NCI-H82 treated with DMSO at 0.1 percent for 48 hours (cell line): Measurements from ENCODE around the gene SFPQ.
"Not testable (repeated sequence)": the region's sequence is repeated elsewhere in the genome, so short reads cannot be mapped to it uniquely, and the experiment has no call there.

Experiments
- DNase-seq: peaks from one replicate; lab custom pipeline; 2025; ENCODE audit not compliant: unreplicated experiment; lab: John Stamatoyannopoulos, UW

Gene SFPQ

DNA sequence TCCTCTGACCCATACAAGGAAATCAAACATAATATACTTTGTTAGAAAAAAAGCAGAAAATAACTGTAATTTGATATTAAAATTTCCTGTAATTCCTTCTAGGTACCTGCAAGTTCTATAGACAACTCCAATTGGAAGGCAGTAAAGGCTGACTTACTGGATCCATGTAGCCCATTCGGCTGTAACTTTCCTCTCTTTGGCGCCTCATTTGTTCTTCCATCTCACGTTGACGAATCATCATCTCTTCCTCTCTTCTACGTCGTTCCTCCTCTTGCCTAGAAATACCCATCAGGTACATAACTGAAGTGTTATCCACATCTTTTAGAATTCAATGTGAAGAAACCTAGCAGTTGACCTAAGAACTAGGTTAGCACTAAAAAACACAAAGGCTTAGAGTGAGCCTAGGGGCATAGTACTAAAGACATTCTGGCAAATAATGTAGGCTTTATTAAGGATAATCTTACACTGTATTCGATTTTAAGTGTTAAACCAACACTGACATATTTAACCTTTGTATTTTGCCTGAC is 5.1 kb downstream of the SFPQ start:
- no peak for DNase-seq

DNA sequence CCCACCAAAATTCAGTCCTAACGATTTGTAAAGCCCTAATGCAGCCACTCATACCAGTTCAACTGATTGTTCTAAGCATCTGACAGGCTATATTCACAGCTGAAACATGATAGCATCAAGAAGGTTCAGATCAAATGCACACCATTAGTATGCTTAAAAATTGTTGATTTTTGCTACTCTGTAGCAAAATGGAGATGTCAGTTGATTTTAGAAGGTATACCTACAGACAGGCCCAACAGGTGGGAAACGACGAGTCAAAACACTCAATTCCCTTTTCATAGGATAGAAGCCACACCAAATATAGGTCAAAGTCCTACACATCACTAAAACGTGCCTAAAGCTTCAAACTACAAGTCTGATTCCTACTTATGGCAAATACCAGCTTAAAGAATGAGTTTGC is 6.7 kb downstream of the SFPQ start:
- no peak for DNase-seq

DNA sequence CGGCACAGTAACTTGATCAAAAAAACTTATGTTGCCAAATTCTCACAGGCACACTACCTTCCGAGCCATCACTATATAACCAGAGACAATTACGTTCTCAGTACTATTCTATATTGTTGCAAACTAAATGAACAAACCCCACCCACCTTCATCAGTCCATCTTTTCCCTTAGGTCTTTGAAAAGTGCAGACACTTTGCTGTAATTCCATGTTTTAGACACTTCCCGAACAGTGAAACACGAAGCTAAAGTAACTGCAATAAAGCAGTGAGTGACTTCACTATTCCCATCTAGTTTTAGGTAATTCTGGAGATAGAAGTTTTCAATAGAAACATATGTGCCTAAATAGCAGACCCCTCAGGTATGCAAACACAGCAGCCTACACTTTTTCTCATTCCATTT is 7.7 kb downstream of the SFPQ start:
- no peak for DNase-seq

DNA sequence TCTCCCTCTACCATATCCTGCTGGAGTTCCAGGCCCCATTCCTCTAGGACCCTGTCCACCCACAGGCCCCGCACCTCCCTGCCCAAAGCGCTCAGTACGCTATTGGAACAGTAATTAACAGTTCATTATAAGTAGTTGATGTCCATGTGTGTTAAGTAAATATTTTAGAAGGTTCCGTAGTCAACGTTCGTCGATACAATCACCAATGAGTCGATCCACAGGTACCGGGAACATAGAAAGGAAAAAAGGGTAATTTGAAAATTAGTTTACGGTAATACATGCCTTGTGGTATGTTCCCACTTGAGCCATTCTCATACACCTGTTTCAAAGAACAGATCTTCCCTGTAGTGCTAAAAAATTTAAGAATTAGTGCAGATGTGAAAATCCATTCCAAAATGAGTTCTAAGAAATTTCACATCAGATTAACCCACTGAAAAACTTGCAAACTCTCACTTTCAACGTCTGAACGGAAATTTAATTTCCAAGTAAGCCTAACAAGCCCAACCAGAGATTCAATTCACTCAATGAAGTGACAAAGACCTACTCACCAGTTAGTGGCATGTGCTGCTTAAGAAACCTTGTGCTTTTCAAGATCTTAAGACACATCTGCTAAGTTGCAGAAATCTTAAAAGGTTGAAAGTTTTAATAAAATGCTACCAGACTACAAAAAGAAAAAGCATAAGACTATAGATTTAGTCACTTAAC is 8.3 kb downstream of the SFPQ start:
- DNase-seq, result no peak

DNA sequence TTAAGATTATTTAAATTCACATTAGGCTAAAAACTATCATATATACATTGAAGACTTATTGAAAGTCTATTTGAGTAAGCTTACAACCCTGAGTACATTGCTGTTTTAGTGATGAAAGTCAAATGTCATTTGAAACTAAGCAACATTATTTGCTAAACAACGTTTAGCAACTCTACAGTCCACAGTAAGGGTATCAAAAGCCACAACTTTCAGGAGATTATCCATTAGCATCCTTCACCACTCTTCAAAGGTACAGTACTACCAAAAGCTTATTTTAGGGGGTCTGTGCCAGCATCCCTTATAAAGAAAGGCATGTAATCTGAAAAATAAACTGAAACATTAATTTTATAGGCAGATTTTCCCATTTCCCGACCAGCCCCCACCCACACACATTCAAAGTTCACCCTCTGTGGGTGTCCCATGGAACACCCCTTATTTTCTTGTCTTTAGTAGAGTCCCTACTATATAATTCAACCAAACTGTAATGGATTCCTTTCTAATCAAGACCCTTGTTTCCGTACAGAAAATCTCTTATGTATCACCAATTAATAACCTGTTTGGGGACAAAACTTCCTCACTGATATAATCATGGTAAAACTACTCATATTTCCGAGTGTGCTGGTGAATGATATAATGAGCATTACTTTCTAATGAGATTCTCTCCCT is 11.0 kb downstream of the SFPQ start:
- DNase-seq, result no peak

DNA sequence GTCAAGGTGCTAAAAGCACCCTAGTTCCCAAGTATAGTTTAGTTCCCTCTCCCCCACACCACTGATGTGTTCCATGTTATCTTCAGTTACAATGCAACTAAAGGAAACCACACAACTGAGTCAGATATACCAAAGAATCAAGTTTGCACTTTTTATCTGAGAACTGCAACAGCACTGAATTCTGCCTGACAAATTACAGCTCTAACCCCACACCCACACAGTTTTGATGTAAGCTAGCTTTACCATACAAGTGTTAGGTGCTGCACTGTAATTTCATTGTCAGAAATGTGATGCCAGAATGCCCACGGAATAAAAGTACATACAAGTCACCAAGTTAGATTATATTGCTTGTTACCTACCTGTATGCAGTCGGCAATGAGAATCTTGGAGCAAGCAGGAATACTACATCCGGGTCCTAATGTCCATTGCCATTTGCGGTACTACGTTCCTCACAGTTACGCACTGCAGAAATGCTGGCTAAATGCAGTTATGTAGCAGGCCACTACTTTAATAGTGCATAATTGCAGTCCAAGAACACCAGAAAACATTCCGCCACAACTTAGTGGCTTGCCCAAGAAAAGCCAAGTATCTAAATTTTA is 12.1 kb downstream of the SFPQ start:
- no peak for DNase-seq

DNA sequence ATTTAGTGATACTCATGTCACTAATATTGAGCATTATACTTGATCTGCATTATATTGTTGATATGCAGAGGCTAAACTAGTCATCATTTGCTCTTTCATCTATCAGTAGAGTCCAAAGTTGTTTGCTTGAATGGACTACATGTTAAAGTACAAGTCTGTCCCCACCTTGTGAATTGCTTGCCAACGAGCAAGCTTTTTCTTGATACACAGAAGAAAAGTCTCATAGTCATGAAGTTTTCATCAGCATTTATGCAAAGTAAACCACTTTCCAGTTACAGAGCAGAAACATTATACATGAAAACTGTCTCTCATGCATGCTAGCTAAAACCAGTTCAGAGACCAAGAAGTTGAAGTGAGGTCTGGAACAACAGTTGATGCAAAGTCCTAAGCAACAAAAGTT is 13.0 kb downstream of the SFPQ start:
- DNase-seq, result no peak

DNA sequence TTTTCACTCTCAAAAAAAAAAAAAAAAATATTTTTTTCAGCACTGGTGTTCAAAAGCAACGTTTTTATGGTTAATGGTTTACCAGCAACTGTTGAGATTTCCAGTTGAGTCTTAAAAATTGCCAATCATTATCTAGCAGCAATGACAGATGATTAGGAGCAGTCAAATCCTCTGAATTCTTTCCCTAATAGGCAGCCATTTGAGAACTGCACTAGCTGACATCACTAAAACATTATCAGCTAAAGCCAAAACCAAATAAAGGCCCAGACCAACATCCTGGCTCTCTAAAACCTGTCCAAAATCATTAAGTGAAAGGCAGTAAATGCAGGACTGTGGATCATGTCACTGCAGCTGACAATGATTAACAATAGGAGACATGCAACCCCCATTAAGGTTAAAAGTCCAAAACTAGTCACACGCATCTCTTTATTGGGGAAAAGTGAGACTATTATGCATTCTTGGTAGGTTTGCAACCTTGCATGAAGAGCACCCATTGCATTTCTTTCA is 14.0 kb downstream of the SFPQ start:
- DNase-seq, result no peak

DNA sequence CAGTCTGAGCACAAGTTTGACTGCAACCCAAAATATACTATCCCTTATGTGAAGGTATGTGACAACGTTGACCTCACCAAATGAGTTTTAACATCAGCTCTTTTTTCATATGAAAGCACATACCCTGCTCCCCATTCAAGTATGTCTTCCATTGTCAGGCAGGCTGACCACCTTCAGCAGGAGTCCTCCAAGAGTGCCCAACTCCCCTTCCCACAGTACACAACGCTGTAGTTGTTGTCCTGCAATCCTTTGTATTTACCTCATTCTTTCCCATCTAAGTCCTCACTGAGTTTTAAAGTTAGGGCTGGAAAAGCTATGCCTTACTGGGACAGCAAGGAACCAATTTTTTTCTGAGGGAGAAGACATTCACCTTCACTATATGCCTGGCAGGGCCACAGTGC is 14.7 kb downstream of the SFPQ start:
- DNase-seq, result no peak

DNA sequence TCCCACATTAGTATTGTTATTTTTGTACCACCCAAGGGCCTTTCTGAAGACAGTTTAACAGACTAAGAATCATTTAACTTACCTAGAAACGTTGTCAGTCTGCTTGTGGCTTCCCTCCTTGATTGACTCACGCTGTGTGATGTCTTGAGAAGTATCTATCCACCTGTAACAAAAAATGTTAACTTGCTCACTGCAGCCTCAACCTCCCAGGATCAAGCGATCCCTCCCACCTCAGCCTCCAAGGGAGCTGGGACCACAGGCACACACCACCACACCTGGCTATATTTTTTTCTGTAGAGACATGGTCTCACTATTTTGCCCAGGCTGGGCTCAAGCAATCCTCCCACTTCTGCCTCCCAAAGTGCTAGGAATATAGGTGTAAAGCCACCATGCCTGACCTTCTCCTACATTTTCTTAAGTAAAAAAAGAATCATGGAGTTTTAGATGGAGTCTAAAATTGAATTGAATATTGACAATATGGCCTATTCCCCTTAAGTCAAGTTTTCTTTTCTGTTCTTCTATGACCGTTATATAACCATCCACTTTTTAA is 15.6 kb downstream of the SFPQ start:
- DNase-seq, result no peak

DNA sequence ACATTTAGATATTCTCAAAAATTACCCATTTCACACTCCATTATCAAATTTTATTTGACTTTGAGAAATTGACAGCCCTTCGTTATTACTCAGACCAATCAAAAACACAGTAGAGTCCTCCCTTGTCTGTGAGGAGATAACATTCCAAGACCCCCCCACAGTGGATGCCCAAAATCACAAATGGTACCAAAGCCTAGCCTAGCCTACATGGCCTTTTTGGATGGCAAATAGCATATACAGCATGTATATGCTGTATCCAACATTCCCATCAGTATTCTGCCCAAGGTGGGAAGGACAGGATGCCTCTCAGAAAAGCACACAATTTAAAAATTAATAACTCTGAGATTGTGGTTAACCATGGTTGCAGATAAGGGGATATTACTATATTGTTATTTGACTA is 17.3 kb downstream of the SFPQ start:
- DNase-seq, result no peak

DNA sequence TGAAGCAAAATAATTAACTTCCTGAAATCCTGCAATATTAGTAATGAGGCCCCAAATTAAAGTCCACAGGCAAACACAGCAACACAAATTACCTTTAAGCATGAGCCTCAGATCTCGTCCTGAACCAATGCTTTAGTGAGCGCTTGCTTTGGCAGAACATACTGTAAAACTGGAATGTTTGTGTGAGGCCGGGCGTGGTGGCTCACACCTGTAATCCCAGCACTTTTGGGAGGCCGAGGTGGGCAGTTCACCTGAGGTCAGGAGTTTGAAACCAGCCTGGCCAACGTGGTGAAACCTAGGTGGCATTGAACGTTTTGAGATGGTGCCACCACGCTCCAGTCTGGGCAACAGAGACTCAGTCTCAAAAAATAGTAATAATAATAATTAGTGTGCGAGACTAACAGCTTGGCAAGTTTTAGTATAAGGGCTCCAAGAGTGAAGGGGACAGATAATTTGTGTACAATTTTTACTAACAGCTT is 17.8 kb downstream of the SFPQ start:
- no peak for DNase-seq

DNA sequence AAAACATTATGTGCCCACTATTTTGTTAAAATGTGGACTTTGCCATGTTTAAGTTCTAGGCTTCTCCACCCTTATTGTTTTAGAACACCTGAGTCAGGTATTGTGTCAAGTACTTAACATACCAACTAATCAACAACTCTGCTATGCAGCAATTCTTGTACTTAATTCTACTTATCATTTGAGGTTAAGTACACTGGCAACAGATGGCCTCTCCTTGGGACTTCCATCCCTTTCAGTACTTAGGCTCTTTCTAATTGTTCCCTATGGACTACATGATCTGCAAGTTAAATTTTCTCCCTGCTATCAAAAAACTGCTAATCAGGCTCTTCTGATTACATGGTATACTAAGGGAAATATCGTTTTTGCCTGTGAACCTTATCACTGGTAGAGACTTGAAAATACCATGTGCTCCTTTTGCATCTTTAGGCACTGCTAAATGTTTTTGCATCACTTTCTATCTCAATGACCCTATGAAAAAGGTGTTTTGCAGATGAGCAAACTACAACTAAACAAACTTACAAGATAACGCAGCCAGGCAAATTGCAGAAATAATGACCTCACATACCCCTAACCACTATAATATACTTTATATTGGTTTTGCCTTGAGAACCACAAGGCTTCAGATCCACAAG is 18.9 kb downstream of the SFPQ start:
- DNase-seq, result peak; percentile 76

DNA sequence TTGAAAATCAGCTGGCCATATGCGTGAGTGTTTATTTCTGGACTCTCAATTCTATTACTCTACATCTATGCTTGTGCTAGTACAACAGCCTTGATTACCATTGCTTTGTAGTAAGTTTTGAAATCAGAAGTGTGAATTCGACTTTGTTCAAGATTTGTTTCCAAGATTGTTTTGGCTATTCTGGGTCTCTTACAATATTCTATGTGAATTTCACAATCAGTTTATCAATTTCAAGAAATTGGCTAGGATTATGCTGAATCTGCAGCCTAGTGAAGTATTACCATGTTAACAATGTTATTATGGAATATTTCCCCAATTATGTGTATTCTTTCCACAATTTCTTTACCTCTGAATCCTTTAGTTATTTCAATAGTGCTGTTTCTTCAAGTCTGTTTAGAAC is 19.5 kb downstream of the SFPQ start:
- no peak for DNase-seq

DNA sequence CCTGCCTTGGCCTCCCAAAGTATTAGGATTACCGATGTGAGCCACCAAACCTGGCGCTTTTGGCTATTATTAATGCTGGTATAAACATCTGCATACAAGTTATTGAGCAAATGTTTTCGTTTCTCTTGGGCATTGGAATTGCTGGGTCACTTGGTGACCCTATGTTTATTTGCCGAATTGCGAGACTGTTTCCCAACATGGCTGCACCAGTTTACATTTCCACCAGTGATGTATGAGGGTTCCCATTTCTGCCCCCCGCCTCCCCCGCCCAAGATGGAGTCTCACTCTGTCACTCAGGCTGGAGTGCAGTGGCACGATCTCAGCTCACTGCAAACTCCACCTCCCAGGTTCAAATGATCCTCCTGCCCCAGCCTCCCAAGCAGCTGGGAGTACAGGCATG is 20.9 kb downstream of the SFPQ start:
- DNase-seq, result no peak

DNA sequence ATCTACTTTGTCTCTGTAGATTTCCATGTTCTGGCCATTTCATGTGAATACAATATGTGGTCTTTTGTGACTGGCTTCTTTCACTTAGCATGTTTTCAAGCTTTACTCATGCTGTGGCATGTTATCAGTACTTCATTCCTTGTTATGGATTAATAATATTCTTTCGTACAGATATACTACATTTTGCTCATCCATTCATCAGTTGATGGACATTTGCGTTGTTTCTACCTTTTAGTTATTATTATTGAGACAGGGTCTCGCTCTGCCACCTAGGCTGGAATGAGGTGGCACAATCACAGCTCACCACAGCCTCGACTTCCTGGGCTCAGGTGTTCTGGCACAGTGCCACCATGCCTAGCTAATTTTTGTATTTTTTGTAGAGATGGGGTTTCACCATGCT is 21.4 kb downstream of the SFPQ start:
- no peak for DNase-seq

DNA sequence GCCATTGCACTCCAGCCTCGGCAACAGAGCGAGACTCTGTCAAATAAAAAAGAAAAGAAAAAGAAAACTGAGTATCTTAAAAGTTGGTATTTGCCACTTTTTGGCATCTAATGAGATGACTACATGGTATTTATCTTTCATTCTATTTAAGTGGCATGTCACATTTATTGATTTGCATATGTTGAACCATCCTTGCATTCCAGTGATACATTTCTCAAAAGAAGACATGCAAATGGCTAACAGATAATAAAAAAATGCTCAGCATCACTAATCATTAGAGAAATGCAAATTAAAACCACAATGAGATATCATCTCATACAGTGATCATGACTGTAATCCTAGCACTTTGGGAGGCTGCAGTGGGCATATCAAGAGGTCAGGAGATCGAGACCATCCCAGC is 28.1 kb downstream of the SFPQ start:
- no peak for DNase-seq

DNA sequence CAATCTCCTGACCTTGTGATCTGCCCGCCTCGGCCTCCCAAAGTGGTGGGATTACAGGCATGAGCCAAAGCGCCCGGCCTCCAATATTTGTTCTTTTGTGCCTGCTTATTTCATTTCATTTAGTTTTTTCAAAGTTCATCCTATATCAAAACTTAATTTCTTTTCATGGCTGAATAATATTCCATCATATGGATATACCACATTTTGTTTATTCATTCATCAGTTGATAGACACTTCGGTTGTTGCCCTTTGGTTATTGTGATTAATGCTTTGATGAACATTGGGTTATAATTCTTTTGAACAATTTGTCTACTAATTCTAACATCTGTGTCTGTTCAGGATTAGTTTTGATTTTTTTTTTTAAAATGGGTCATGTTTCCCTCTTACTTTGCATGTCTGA is 41.7 kb downstream of the SFPQ start:
- DNase-seq, result no peak

DNA sequence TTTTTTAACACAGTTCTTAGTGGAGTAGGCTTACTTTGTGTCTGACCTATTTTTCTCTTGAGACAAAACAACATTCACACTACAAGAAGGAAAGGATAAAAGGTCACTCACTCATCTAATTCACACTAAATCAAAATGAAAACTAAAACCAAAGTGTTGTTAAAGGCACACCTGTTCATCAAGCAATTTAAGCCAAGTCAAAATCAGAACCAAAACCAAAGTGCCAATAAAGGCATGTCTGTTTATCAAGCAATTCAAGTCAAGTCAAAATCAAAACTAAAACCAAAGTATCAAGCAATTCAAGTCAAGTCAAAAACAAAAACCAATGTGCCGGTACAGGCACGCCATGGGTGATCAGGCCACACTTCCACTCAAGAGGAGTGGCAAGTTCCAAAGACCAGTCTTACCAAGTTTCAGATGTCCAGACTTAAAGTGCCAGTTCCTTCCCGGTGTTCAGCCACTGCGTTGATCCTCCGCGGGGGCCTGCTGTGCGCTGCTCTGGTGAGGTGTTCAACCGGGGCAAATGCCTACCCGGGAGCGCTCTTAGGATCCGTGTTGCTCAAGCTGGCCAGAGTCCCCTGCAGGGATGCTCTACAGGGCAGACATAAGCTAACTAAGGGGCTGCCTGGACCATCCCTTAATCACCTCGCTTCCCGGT is 46.9 kb downstream of the SFPQ start:
- not testable (repeated sequence) for DNase-seq

DNA sequence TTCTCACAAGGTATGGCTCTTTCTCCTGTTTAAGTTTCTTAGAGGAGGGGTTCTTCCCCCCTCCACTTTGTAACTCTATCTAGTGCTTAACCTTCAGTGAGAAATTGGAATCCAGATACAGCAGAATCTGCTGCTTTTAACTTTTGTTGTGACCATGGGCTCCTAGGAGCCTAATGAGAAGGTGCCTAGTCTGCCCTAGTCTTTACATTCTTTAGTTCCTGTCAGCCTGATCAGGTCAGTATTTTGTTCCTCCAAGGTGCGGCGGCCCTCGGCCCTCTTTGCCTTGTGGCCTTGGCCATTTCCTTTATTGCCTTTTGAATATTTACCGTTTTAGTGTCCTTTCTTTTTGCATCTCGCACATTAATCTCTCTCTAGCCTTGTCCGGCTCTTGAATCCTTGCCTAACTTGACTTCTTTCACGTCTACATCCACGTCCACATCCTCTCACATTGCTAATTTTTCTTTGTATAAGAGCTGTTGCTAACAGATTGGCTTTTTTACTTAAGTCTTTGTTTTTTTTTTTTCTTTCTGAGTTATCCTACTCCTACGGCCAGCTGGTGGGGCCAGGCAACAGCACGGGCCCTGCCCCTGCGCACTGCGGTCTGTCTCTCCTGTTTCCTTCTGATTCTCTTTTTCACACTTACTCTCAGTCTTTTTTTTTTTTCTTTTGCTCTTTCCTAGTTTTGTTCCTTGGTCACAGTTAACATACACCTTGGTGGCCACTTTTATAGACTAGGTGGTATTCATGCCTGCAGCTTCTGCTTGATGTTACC is 49.0 kb downstream of the SFPQ start:
- DNase-seq, result no peak
